Activated T-cell treated with anti-CD3 and anti-CD28 coated beads, Interleukin-2, amount 50 U/mL, for 48 hours (primary cell): ENCODE data around the gene EVX2.

Source experiments
- DNase-seq, 2 experiments: peaks; one replicate each; pipeline ENCODE4 v3.0.0-alpha.2; 2020

EVX2 gene

GRCh38 chr2:176056406-176056805 is 27.4 kb downstream of the EVX2 start:
- DNase-seq = no peak

- DNase-seq = no peak
Measured at GRCh38 chr2:176039375-176039774, 44.4 kb downstream of the EVX2 start.

GRCh38 chr2:176038694-176039093 is 45.1 kb downstream of the EVX2 start:
- DNase-seq = no peak

GRCh38 chr2:176035013-176035691 is 48.6 kb downstream of the EVX2 start:
- DNase-seq = no peak

- no peak for DNase-seq
Measured at GRCh38 chr2:176027806-176028205, 56.0 kb downstream of the EVX2 start.
